Upper lobe of left lung (tissue), 6 donors: Measurements from ENCODE around the gene ANKS1B. TPM values are rescaled to one million over a fixed set of nuclear protein-coding genes. Genes with fewer than 3 reads are reported as not detected.

Experiments used
- ATAC-seq, 2 donors: fragments of 200-7000 bp; cut with Tn5 transposase; one replicate each; pipeline ENCODE4 v1.9.1; 2022; ENCODE audit warnings: mild to moderate bottlenecking in 2 of 2, moderate library complexity in 2 of 2; ENCODE audit not compliant: low FRiP score in 2 of 2
- DNase-seq, 2 donors: peaks; one replicate each; pipeline ENCODE4 v3.0.0-alpha.2; 2019 to 2020
- H3K27ac ChIP-seq, 4 donors: fragments of 200-600 bp; sonication (generic); one replicate each; pipeline ENCODE4 v1.5.1; 2016 to 2019
- H3K27me3 ChIP-seq, 4 donors: fragments of 200-600 bp; sonication (generic); one replicate each; pipeline ENCODE4 v1.5.1; 2017 to 2019
- H3K36me3 ChIP-seq, 4 donors: fragments of 200-600 bp; sonication (generic); one replicate each; pipeline ENCODE4 v1.5.1; 2016 to 2019
- H3K4me1 ChIP-seq, 4 donors: fragments of 200-600 bp; sonication (generic); one replicate each; pipeline ENCODE4 v1.5.1; 2018 to 2019
- H3K4me3 ChIP-seq, 4 donors: fragments of 200-600 bp; sonication (generic); one replicate each; pipeline ENCODE4 v1.5.1; 2017 to 2019; ENCODE audit warnings: mild to moderate bottlenecking in 2 of 4, moderate library complexity in 1 of 4
- H3K9me3 ChIP-seq, 4 donors: fragments of 200-600 bp; sonication (generic); one replicate each; pipeline ENCODE4 v1.5.1; 2018 to 2019
- EP300 ChIP-seq, 4 donors: sonication (generic); formaldehyde crosslinking; IDR thresholded peaks; one replicate each; pipeline ENCODE4 v1.5.1; 2017; ENCODE audit warnings: antibody characterized with exemption in 4 of 4, control low read depth in 2 of 4
- POLR2A ChIP-seq, 4 donors: fragments of 450-650 bp; IDR thresholded peaks; one replicate each; pipeline ENCODE4 v1.5.1; 2016 to 2017; ENCODE audit warnings: antibody characterized with exemption in 4 of 4, mild to moderate bottlenecking in 2 of 4
- POLR2AphosphoS5 ChIP-seq, 2 donors: sonication (generic); formaldehyde crosslinking; IDR thresholded peaks; one replicate each; pipeline ENCODE4 v1.5.1; 2017; ENCODE audit warnings: antibody characterized with exemption in 2 of 2
- WGBS, 2 donors: methylation state at CpG; one replicate each; pipeline ENCODE4 v1.1.5; 2017 to 2018; 5-methylcytosine and 5-hydroxymethylcytosine counted together
- total RNA-seq, 6 donors: library from RNA; depleted of rRNA in 4 of 6; stranded (reverse); fragments of >200 nt in 4 of 6; gene quantifications; one replicate each; pipeline versions ENCODE4 v1.1.0 to v1.2.1, GENCODE V29; 2016 to 2021
- TF ChIP-seq, protein P1 (sequence below), 6 experiments: fragments of 450-650 bp in 4 of 6; fragments of 200-600 bp in 2 of 6; sonication (generic) in 2 of 6; IDR thresholded peaks; one replicate each; pipeline ENCODE4 v1.5.1; 2016 to 2019; ENCODE audit warnings: antibody characterized with exemption in 6 of 6
- donor health status: DM: no; HTN: no; CAD: no; lungs with moderate emphysema.
- donor health status: DM: no; HTN: yes; CAD: no; lungs with severe emphysema.

Gene ANKS1B
- total RNA-seq, 6 donors from 2014 or later: 5.1 to 23.7 (median 7.2) TPM

DNA sequence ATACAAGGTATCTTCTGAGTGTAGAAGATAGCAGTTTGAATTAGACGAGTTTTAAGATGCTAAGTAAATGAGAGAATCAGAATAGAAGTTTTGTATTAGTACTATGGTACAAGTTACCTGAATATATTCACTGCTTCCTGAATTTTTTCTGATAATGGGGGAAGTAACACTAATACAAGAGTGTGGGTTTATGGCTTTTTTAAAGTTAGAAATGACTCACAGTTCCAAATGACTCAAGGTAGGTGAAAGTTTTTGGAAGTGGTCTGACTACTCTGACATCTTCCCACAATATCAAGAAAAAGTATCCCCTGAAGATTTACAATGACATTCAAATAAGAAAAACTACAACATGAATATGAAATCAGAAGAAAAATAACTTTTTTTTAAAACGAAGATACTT lies 460.9 kb downstream of the ANKS1B start:
- H3K27me3 ChIP-seq: no peaks in the 10 kb centered on the region
- WGBS, 2 donors: 68 to 79% methylated on average over 2 of the region's 2 CpGs
- H3K27ac ChIP-seq: no peak overlapping the region
- H3K4me1 ChIP-seq: no peaks in the 10 kb centered on the region
- ATAC-seq (no peak), DNase-seq (no peak)
- TF ChIP-seq POLR2A (IDR thresholded peaks at IDR 0.05): no peak
- TF ChIP-seq EP300 (IDR thresholded peaks at IDR 0.05): no peak
- TF ChIP-seq POLR2AphosphoS5 (IDR thresholded peaks at IDR 0.05): no peak
- TF ChIP-seq, protein P1, sequence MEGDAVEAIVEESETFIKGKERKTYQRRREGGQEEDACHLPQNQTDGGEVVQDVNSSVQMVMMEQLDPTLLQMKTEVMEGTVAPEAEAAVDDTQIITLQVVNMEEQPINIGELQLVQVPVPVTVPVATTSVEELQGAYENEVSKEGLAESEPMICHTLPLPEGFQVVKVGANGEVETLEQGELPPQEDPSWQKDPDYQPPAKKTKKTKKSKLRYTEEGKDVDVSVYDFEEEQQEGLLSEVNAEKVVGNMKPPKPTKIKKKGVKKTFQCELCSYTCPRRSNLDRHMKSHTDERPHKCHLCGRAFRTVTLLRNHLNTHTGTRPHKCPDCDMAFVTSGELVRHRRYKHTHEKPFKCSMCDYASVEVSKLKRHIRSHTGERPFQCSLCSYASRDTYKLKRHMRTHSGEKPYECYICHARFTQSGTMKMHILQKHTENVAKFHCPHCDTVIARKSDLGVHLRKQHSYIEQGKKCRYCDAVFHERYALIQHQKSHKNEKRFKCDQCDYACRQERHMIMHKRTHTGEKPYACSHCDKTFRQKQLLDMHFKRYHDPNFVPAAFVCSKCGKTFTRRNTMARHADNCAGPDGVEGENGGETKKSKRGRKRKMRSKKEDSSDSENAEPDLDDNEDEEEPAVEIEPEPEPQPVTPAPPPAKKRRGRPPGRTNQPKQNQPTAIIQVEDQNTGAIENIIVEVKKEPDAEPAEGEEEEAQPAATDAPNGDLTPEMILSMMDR (IDR thresholded peaks at IDR 0.05): no peak
- H3K36me3 ChIP-seq: no peaks in the 10 kb centered on the region
- no peak overlapping the region for H3K4me3 ChIP-seq
- H3K9me3 ChIP-seq: peaks cover 0 to 3% (median 0%) of the 10 kb centered on the region in 4 donors

DNA sequence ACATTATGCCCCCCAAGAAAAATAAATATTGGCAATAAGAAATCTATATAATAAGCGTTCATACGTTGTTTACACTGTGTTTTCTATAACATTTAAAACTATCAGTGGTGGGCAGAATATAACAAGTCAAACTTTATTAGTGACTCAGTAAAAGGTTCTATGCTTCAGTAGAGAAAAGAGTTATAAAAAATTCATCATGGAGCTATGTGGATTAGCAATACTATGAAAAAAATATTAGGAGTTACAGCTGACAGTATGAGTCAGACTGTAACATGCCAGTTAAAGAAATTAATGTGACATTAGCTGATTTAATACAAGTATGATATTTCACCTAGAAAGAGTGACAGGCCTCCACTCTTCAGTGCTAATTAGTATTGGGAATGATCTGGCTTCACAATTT lies 462.3 kb downstream of the ANKS1B start:
- TF ChIP-seq EP300 (IDR thresholded peaks at IDR 0.05) (no peak), POLR2AphosphoS5 (IDR thresholded peaks at IDR 0.05) (no peak), POLR2A (IDR thresholded peaks at IDR 0.05) (no peak)
- TF ChIP-seq, protein P1 (IDR thresholded peaks at IDR 0.05): no peak
- no peak overlapping the region for H3K4me3 ChIP-seq
- WGBS, 2 donors: 39 to 60% methylated on average over 2 of the region's 2 CpGs
- no peaks in the 10 kb centered on the region for H3K4me1 ChIP-seq
- DNase-seq: no peak
- H3K27ac ChIP-seq: no peak overlapping the region
- H3K36me3 ChIP-seq: no peaks in the 10 kb centered on the region
- no peaks in the 10 kb centered on the region for H3K27me3 ChIP-seq
- no peak for ATAC-seq
- peaks cover 0 to 6% (median 0%) of the 10 kb centered on the region in 4 donors for H3K9me3 ChIP-seq

DNA sequence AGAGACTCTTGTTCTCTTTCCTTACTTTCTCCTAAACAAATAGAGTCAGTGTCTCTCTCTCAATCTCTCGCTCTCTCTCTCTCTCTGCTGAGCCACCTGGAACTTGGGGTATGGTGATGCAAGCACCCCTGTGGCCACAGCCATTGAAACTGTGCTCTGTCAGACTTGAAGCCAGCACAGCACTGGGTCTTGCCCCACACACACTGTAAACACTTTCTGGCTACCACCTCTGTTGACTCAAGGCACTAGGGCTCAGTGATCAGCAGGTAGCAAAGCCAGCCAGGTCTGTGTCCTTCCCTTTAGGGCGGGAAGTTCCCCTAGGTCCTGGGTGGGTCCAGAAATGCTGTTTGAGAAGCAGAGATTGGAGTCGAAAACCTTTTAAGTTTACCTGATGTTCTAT lies 463.1 kb downstream of the ANKS1B start:
- ATAC-seq: no peak
- DNase-seq: no peak
- H3K4me1 ChIP-seq: no peaks in the 10 kb centered on the region
- peaks cover 0 to 6% (median 0%) of the 10 kb centered on the region in 4 donors for H3K9me3 ChIP-seq
- H3K27me3 ChIP-seq: no peaks in the 10 kb centered on the region
- no peak overlapping the region for H3K27ac ChIP-seq
- TF ChIP-seq, protein P1 (IDR thresholded peaks at IDR 0.05): no peak
- TF ChIP-seq EP300 (IDR thresholded peaks at IDR 0.05) (no peak), POLR2AphosphoS5 (IDR thresholded peaks at IDR 0.05) (no peak), POLR2A (IDR thresholded peaks at IDR 0.05) (no peak)
- H3K4me3 ChIP-seq: no peak overlapping the region
- 75 to 93% methylated on average over 3 of the region's 3 CpGs for WGBS, 2 donors
- H3K36me3 ChIP-seq: no peaks in the 10 kb centered on the region

DNA sequence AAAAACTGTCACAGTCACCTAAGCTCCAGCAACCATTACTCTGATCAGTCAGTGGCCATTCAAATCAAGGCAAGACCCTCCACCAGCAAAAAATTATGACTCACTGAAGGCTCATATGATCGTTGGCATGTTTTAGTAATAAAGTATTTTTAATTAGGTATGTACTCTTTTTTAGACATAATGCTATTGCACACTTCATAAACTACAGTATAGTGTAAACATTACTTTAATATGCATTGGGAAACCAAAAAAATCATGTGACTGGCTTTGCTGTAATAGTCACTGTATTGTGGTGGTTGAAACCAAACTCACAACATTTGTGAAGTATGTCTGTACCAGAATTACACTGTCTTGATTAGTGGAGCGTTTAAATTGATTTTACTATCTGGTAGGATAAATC lies 471.7 kb downstream of the ANKS1B start:
- 60 to 73% methylated on average over 2 of the region's 2 CpGs for WGBS, 2 donors
- Histone ChIP-seq H3K36me3 (no peaks in the 10 kb centered on the region), H3K4me1 (no peaks in the 10 kb centered on the region), H3K27me3 (no peaks in the 10 kb centered on the region), H3K4me3 (no peak overlapping the region), H3K27ac (no peak overlapping the region), H3K9me3 (peaks cover 0 to 7% (median 0%) of the 10 kb centered on the region in 4 donors)
- TF ChIP-seq POLR2A (IDR thresholded peaks at IDR 0.05): no peak
- no peak for TF ChIP-seq EP300 (IDR thresholded peaks at IDR 0.05)
- TF ChIP-seq POLR2AphosphoS5 (IDR thresholded peaks at IDR 0.05): no peak
- TF ChIP-seq, protein P1 (IDR thresholded peaks at IDR 0.05): no peak
- DNase-seq: no peak
- no peak for ATAC-seq

DNA sequence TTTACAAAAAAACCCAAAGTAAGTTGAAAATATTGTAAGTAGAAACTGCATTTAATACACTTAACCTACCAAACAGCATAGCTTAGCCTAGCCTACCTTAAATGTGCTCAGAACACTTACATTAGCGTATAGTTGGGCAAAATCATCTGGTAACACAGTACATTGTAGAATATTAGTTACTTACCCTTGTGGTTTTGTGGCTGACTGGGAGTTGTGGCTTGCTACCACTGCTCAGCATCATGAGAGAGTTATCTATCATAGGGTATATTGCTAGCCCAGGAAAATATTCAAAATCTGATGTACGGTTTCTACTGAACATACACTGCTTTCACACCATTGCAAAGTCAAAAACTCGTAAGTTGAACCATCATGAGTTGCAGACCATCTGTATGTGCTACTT lies 478.9 kb downstream of the ANKS1B start:
- no peaks in the 10 kb centered on the region for H3K9me3 ChIP-seq
- 78 to 91% methylated on average over 3 of the region's 3 CpGs for WGBS, 2 donors
- no peak overlapping the region for H3K27ac ChIP-seq
- TF ChIP-seq POLR2AphosphoS5 (IDR thresholded peaks at IDR 0.05): no peak
- TF ChIP-seq EP300 (IDR thresholded peaks at IDR 0.05): no peak
- no peak for TF ChIP-seq POLR2A (IDR thresholded peaks at IDR 0.05)
- TF ChIP-seq, protein P1 (IDR thresholded peaks at IDR 0.05): no peak
- H3K4me3 ChIP-seq: no peak overlapping the region
- DNase-seq (no peak), ATAC-seq (no peak)
- no peaks in the 10 kb centered on the region for H3K4me1 ChIP-seq
- H3K27me3 ChIP-seq: no peaks in the 10 kb centered on the region
- no peaks in the 10 kb centered on the region for H3K36me3 ChIP-seq
